HepG2 (cell line): ENCODE measurements around the gene MYO1B. TPM values are rescaled to one million over a fixed set of nuclear protein-coding genes. Genes with fewer than 3 reads are reported as not detected.

ENCODE experiments used
- ARID2 ChIP-seq: sonication (generic); formaldehyde crosslinking; IDR thresholded peaks from 2 replicates; pipeline ENCODE4 v1.8.1; 2022; ENCODE audit warnings: mild to moderate bottlenecking, missing genetic modification reagents, borderline replicate concordance
- ATF1 ChIP-seq: IDR thresholded peaks from 2 replicates; pipeline ENCODE4 v1.6.1; 2016; ENCODE audit warnings: mild to moderate bottlenecking, control low read depth
- CAMTA2 ChIP-seq: sonication (generic); formaldehyde crosslinking; IDR thresholded peaks from 2 replicates; pipeline ENCODE4 v1.4.0; 2020; ENCODE audit warnings: mild to moderate bottlenecking, missing genetic modification reagents, borderline replicate concordance
- CHD4 ChIP-seq: fragments of 200-600 bp; sonication (generic); IDR thresholded peaks from 2 replicates; pipeline ENCODE4 v1.7.0; 2017; ENCODE audit warnings: mild to moderate bottlenecking, low read length, borderline replicate concordance
- KLF16 ChIP-seq, 2 experiments: sonication (generic) in 1 of 2; formaldehyde crosslinking in 1 of 2; IDR thresholded peaks; 2 replicates each; pipeline versions ENCODE4 v1.6.1 to v1.8.0; 2016 to 2023; ENCODE audit warnings: missing genetic modification reagents in 2 of 2, missing compliant biosample characterization in 1 of 2
- NFRKB ChIP-seq: fragments of 450-650 bp; IDR thresholded peaks from 2 replicates; pipeline ENCODE4 v1.6.1; 2017
- PAF1 ChIP-seq: IDR thresholded peaks from 2 replicates; pipeline ENCODE4 v1.6.1; 2016; ENCODE audit warnings: missing genetic modification reagents, missing compliant biosample characterization
- RORA ChIP-seq: sonication (generic); formaldehyde crosslinking; IDR thresholded peaks from 2 replicates; pipeline ENCODE4 v1.5.0; 2020; ENCODE audit warnings: mild to moderate bottlenecking, missing genetic modification reagents, moderate library complexity
- TCF7 ChIP-seq: sonication (generic); IDR thresholded peaks from 2 replicates; pipeline ENCODE4 v1.6.1; 2016; ENCODE audit warnings: antibody characterized with exemption, low read depth
- TP53 ChIP-seq: sonication (generic); formaldehyde crosslinking; conservative IDR thresholded peaks from 2 replicates; pipeline ENCODE4 v1.4.0; 2020; ENCODE audit warnings: missing genetic modification reagents
- ZFP36L2 ChIP-seq: sonication (generic); formaldehyde crosslinking; IDR thresholded peaks from 2 replicates; pipeline ENCODE4 v1.4.0; 2020; ENCODE audit warnings: missing genetic modification reagents
- ZFY ChIP-seq: sonication (generic); formaldehyde crosslinking; IDR thresholded peaks from 2 replicates; pipeline ENCODE4 v1.4.0; 2020; ENCODE audit warnings: missing genetic modification reagents
- ZNF547 ChIP-seq: sonication (generic); formaldehyde crosslinking; IDR thresholded peaks from 2 replicates; pipeline ENCODE4 v1.5.1; 2020; ENCODE audit warnings: mild to moderate bottlenecking, missing genetic modification reagents
- ZNF766 ChIP-seq: sonication (generic); formaldehyde crosslinking; IDR thresholded peaks from 2 replicates; pipeline ENCODE4 v1.5.0; 2020; ENCODE audit warnings: missing genetic modification reagents, borderline replicate concordance
- ZNF772 ChIP-seq: sonication (generic); formaldehyde crosslinking; IDR thresholded peaks from 2 replicates; pipeline ENCODE4 v1.5.0; 2020; ENCODE audit warnings: mild to moderate bottlenecking, missing genetic modification reagents
- ZNF839 ChIP-seq: sonication (generic); formaldehyde crosslinking; IDR thresholded peaks from 2 replicates; pipeline ENCODE4 v1.4.0; 2020; ENCODE audit warnings: missing genetic modification reagents, mild to moderate bottlenecking, borderline replicate concordance
- polyA plus RNA-seq, 8 experiments: library from polyadenylated mRNA; depleted of rRNA in 3 of 8; stranded (reverse) in 7 of 8; unstranded in 1 of 8; fragments of >200 nt; fragmentation: Illumina TruSeq in 4 of 8; extraction: Trizol in 4 of 8; gene quantifications; 2 replicates each; pipeline versions ENCODE4 v1.2.1 to v1.2.3, GENCODE V29; 2011 to 2016; ENCODE audit warnings: low read depth in 4 of 8, missing spikeins in 1 of 8, mixed read lengths in 1 of 8; ENCODE audit not compliant: insufficient read depth in 1 of 8
- total RNA-seq, 5 experiments: library from RNA; depleted of rRNA; stranded (reverse); fragments of >200 nt; fragmentation: Illumina TruSeq; extraction: Trizol; gene quantifications; 2 replicates each; pipeline ENCODE4 v1.2.3, GENCODE V29; 2016; ENCODE audit warnings: low read depth in 1 of 5
- TF ChIP-seq, protein P1 (sequence below), 2 experiments: IDR thresholded peaks; 2 replicates each; pipeline ENCODE4 v1.6.1; 2011 to 2012; ENCODE audit warnings: low read length in 2 of 2, borderline replicate concordance in 1 of 2, low read depth in 1 of 2, mild to moderate bottlenecking in 1 of 2, moderate library complexity in 1 of 2
- TF ChIP-seq, protein P2 (sequence below): IDR thresholded peaks from 2 replicates; pipeline ENCODE4 v1.4.0; 2020; ENCODE audit warnings: mild to moderate bottlenecking, missing genetic modification reagents

The MYO1B gene
- total and polyA plus RNA-seq, 2 of the 13 experiments (the other 11 are each of a cell fraction or from before 2014, with no cell fraction given): 36.9 to 89.8 TPM

DNA sequence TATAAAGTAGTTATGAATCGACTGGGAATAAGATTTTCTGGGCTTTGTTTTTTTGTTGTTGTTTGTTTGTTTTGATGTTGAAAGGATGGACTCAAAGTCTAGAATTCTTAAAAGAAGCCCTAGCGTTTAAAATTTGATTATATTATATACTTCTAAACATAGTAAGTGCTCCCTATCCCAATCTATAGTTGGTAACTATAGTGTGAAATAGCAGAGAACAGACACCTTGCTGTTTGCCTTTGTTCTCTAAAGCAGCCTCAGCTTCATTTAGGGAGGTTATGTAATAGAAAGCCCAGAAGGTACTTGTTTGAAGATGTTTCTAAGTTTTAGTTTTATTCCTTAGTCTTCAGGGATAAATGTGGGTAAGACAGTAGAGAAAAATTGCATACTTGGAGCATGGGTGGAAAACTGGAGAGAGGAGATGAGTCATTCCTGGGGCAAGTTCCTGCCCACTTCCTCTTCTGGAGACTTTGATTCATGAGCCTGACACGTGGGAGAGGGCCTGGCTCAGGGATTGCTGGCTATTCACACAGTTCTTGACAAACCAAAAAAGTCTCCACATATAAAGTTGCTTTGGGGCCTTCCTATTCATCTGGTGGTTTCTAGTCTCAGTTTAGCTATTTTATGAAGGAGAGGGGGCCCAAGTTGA lies 131.9 kb downstream of the MYO1B start (continued):
- TF ChIP-seq, protein P1, sequence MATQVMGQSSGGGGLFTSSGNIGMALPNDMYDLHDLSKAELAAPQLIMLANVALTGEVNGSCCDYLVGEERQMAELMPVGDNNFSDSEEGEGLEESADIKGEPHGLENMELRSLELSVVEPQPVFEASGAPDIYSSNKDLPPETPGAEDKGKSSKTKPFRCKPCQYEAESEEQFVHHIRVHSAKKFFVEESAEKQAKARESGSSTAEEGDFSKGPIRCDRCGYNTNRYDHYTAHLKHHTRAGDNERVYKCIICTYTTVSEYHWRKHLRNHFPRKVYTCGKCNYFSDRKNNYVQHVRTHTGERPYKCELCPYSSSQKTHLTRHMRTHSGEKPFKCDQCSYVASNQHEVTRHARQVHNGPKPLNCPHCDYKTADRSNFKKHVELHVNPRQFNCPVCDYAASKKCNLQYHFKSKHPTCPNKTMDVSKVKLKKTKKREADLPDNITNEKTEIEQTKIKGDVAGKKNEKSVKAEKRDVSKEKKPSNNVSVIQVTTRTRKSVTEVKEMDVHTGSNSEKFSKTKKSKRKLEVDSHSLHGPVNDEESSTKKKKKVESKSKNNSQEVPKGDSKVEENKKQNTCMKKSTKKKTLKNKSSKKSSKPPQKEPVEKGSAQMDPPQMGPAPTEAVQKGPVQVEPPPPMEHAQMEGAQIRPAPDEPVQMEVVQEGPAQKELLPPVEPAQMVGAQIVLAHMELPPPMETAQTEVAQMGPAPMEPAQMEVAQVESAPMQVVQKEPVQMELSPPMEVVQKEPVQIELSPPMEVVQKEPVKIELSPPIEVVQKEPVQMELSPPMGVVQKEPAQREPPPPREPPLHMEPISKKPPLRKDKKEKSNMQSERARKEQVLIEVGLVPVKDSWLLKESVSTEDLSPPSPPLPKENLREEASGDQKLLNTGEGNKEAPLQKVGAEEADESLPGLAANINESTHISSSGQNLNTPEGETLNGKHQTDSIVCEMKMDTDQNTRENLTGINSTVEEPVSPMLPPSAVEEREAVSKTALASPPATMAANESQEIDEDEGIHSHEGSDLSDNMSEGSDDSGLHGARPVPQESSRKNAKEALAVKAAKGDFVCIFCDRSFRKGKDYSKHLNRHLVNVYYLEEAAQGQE (IDR thresholded peaks at IDR 0.05; ENCODE audit: borderline replicate concordance in 1 of 2, low read depth in 1 of 2, low read length in 2 of 2): no peak
- no peak for TF ChIP-seq ATF1 (CRISPR knock-in tag)
- no peak for TF ChIP-seq ZNF839 (CRISPR knock-in tag)
- peak; percentile 26; the same call in 1 of the 2 replicates for TF ChIP-seq TCF7
- TF ChIP-seq RORA: no peak
- TF ChIP-seq TP53: no peak
- TF ChIP-seq PAF1 (CRISPR knock-in tag): no peak
- no peak for TF ChIP-seq CAMTA2
- 0 out of 2 replicates have a peak, but pooled peaks have one; percentile 56 for TF ChIP-seq ZNF766 (CRISPR knock-in tag)
- TF ChIP-seq ZFY (CRISPR knock-in tag): peak; percentile 61
- TF ChIP-seq NFRKB: no peak
- no peak for TF ChIP-seq ZNF772 (CRISPR knock-in tag)
- TF ChIP-seq CHD4: no peak
- TF ChIP-seq ZNF547 (CRISPR knock-in tag): no peak
- TF ChIP-seq, protein P2, sequence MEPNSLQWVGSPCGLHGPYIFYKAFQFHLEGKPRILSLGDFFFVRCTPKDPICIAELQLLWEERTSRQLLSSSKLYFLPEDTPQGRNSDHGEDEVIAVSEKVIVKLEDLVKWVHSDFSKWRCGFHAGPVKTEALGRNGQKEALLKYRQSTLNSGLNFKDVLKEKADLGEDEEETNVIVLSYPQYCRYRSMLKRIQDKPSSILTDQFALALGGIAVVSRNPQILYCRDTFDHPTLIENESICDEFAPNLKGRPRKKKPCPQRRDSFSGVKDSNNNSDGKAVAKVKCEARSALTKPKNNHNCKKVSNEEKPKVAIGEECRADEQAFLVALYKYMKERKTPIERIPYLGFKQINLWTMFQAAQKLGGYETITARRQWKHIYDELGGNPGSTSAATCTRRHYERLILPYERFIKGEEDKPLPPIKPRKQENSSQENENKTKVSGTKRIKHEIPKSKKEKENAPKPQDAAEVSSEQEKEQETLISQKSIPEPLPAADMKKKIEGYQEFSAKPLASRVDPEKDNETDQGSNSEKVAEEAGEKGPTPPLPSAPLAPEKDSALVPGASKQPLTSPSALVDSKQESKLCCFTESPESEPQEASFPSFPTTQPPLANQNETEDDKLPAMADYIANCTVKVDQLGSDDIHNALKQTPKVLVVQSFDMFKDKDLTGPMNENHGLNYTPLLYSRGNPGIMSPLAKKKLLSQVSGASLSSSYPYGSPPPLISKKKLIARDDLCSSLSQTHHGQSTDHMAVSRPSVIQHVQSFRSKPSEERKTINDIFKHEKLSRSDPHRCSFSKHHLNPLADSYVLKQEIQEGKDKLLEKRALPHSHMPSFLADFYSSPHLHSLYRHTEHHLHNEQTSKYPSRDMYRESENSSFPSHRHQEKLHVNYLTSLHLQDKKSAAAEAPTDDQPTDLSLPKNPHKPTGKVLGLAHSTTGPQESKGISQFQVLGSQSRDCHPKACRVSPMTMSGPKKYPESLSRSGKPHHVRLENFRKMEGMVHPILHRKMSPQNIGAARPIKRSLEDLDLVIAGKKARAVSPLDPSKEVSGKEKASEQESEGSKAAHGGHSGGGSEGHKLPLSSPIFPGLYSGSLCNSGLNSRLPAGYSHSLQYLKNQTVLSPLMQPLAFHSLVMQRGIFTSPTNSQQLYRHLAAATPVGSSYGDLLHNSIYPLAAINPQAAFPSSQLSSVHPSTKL (CRISPR knock-in tag): peak; percentile 94
- no peak for TF ChIP-seq ARID2 (CRISPR knock-in tag)
- no peak for TF ChIP-seq ZFP36L2
- peak in 1 of 2 experiments; percentile 80; a peak in 2 of 4 replicates for TF ChIP-seq KLF16 (CRISPR knock-in tag; IDR thresholded peaks at IDR 0.05)
